Stomach (tissue), 4 donors: Measurements from ENCODE around the gene PAX5.

Source experiments
- EP300 ChIP-seq: sonication (generic); formaldehyde crosslinking; IDR thresholded peaks from one replicate; pipeline ENCODE4 v1.6.1; 2017; ENCODE audit warnings: antibody characterized with exemption
- POLR2A ChIP-seq, 4 donors: fragments of 450-650 bp; IDR thresholded peaks; one replicate each; pipeline ENCODE4 v1.6.1; 2016; ENCODE audit warnings: antibody characterized with exemption in 4 of 4, control low read depth in 2 of 4, mild to moderate bottlenecking in 1 of 4, moderate library complexity in 1 of 4
- POLR2AphosphoS5 ChIP-seq, 3 donors: sonication (generic); formaldehyde crosslinking; IDR thresholded peaks; one replicate each; pipeline ENCODE4 v1.6.1; 2016; ENCODE audit warnings: antibody characterized with exemption in 3 of 3
- TF ChIP-seq, protein P1 (sequence below), 7 experiments: fragments of 450-650 bp in 4 of 7; fragments of 200-600 bp in 3 of 7; sonication (generic) in 3 of 7; IDR thresholded peaks; one replicate each; pipeline ENCODE4 v1.5.1; 2016 to 2019; ENCODE audit warnings: antibody characterized with exemption in 7 of 7, control low read depth in 2 of 7, mild to moderate bottlenecking in 1 of 7

DNA sequence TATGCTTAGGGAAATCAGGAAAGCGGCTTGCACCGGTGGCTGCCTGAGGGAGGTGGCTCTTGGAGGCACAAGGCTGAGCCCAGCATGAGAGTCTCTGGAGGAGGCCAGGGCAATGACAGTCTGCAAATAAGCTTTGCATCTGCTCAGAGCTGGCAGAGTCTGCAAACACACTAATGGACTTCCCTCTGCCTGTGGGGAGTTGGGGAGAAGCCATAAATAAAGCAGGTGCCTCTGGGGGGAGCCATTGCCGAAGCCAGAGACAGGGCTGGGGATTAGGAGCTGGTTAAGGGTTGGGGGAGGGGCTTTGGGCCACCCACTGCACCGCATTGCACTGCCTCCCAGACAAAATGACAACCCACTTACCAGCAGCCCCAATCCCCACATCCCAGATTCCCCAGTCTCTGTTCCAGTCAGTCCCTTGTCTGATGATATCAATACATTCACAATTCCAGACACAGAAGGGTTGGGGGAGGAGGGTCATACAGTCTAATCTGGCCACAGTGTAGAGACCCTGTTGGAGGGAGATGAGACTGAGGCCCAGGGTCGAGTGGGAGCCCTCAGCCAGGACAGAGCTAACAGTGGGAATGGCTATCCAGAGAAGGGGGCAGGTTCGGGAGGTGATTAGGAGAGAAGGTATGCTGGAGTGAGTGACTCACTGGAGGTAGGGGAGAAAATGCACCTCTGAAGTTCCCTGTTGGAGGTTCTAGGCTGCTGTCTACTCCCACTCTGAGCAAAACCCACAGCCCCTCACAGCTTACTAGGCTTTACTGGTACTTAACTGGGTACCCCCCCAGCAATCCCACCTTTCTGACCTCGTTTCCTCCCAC, 53.7 kb downstream of the PAX5 start:
- TF ChIP-seq, protein P1, sequence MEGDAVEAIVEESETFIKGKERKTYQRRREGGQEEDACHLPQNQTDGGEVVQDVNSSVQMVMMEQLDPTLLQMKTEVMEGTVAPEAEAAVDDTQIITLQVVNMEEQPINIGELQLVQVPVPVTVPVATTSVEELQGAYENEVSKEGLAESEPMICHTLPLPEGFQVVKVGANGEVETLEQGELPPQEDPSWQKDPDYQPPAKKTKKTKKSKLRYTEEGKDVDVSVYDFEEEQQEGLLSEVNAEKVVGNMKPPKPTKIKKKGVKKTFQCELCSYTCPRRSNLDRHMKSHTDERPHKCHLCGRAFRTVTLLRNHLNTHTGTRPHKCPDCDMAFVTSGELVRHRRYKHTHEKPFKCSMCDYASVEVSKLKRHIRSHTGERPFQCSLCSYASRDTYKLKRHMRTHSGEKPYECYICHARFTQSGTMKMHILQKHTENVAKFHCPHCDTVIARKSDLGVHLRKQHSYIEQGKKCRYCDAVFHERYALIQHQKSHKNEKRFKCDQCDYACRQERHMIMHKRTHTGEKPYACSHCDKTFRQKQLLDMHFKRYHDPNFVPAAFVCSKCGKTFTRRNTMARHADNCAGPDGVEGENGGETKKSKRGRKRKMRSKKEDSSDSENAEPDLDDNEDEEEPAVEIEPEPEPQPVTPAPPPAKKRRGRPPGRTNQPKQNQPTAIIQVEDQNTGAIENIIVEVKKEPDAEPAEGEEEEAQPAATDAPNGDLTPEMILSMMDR (IDR thresholded peaks at IDR 0.05) = no peak
- TF ChIP-seq POLR2A (IDR thresholded peaks at IDR 0.05) (no peak), POLR2AphosphoS5 (IDR thresholded peaks at IDR 0.05) (no peak), EP300 (no peak)
